Left ventricle myocardium superior (tissue), 1 donor: ENCODE measurements around the gene POLR3F. TPM values are rescaled to one million over a fixed set of nuclear protein-coding genes. Genes with fewer than 3 reads are reported as not detected.

Experiments
- ATAC-seq: fragments of 200-7000 bp; cut with Tn5 transposase; one replicate; pipeline ENCODE4 v1.9.1; 2020; ENCODE audit warnings: mild to moderate bottlenecking, moderate library complexity
- DNase-seq: peaks from one replicate; pipeline ENCODE4 v3.0.0-alpha.2; 2020
- intact Hi-C: fragments of 100-400 bp; cut with micrococcal nuclease; formaldehyde crosslinking; loops from one replicate; pipeline ENCODE4 v1.11.0; 2022
- long read RNA-seq: library from polyadenylated mRNA; unstranded; transcript quantifications from one replicate; pipeline ENCODE4 v2.0.0, GENCODE V29; 2021
- total RNA-seq: library from RNA; stranded (reverse); fragmentation: NEBNext Ultra II Directional; extraction: Animal tissue kit (Norgen Biotek cat#: 25700); gene quantifications from one replicate; pipeline ENCODE4 v1.2.1, GENCODE V29; 2021
- donor health status: DM: no; HTN: yes; CAD: no; lungs with severe emphysema.

POLR3F gene
- 9.9 TPM for total RNA-seq
- long read RNA-seq, transcript POLR3F-201 (9 exons, 2,416 nt): major isoform, 12 of 14 reads
- long read RNA-seq, partial matches to known transcripts: 1 of 14 reads
- long read RNA-seq, other reads (novel, unspliced or antisense): 1 of 14 reads

DNA sequence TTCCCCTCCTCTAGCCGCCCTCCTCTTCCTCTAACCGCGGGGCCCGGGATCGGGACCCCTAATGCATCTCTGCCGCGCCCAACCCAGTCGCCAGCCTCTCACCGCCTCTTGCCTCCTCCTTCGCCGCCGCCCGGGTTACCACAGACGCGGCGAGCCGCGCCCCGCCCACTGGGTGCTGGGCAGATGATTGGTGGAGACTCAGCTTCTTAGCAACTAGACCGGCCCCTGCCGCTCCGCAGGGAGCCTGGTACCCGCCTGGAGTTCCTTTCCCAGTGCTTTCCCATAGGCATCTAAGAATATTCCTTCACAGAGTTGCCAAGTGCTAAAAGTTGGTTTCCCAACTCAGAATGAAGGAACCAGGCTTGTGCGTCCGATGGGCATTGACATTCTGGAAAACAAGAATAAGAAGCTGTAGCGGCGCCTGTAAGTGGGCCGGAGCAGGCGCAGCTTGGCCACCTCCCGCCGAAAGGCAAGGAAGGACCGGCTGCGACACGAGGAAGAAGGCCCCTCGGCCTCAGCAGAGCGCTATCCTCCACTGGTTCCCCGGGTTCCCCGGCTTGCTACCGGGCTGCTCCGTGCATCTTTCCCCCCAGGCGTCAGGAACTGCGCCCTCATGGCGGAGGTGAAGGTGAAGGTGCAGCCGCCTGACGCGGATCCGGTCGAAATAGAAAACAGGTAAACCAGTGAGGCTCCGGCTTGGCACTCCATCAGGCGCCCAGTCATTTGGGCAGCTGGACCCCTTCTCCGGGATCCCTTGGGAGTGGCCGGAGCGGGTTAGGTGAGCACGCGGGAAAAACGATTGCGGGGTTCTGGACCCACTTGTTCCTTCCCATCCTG lies at the start of gene POLR3F, which contains the start of gene DZANK1:
Gene POLR3F, plus strand, starts transcription at position 497 of the 837 bp plus-strand sequence. Its CDS starts 117 bp downstream, at position 614.
Gene DZANK1, minus strand, starts transcription at position 137 of the 837 bp plus-strand sequence. CDS start 1,672 bp downstream, outside the sequence.
- intact Hi-C loops: no loop called here
- DNase-seq (peak; percentile 98), ATAC-seq (peak; percentile 100)

DNA sequence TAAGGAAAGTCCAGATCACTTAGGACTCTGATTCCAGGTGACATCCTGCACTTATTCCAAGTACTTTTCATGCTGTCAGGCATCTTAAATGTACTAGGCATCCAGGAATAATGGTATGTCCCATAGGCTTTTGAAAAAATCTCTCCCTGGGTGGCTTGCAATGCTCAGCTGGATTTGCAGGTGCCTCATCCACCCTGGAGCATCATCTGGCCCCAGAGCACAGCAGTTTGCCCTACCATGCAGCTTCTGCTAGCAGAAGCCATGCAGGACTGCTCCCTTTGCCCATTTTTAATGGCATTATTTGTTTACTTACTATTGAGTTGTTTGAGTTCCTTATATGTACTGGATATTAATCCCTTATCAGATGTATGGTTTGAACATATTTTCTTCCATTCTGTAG lies 45.6 kb upstream of the POLR3F start:
- DNase-seq (no peak), ATAC-seq (no peak)
- intact Hi-C loops: no loop called here

- no peak for DNase-seq
- intact Hi-C loops: no loop called here
- no peak for ATAC-seq
These were observed 40.0 kb upstream of the POLR3F start for GRCh38 chr20:18427214-18427613.

GRCh38 chr20:18428490-18429173 lies 38.6 kb upstream of the POLR3F start:
- intact Hi-C loops: no loop called here
- DNase-seq: peak; percentile 33
- peak; percentile 46 for ATAC-seq

DNA sequence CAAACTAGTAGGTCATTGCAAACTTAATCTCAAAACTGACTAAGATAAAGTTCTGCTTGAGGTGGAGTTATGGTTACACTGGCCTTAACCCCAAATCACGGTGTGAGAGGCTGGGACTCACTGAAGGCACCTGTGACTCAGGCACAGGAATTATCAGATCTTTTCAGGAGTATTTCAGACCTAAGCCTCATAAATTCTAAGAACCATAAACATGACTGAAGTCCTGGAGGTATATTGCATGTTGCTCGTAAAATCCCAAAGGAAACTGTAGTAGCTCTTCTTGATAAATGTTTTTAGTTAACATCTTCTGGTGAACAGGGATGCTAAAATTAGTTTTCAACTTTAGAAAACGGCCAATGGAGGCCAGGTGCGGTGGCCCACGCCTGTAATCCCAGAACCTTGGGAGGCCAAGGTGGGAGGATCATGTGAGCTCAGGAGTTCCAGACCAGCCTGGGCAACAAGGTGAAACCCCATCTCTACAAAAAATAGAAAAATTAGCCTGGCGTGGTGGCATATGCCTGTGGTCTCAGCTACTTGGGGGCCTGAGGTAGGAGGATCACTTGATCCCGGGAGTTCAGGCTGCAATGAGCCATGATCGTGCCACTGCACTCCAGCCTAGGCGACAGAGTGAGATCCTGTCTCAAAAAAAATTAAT lies 36.9 kb upstream of the POLR3F start:
- ATAC-seq (no peak), DNase-seq (no peak)
- intact Hi-C loops: no loop called here

- DNase-seq: no peak
- no peak for ATAC-seq
- intact Hi-C loops: no loop called here
These were observed 36.0 kb upstream of the POLR3F start for GRCh38 chr20:18431206-18431605.

- intact Hi-C loops: no loop called here
- no peak for DNase-seq
- ATAC-seq: no peak
These were observed 30.3 kb upstream of the POLR3F start for GRCh38 chr20:18436847-18437246.

- DNase-seq (no peak), ATAC-seq (no peak)
- intact Hi-C loops: no loop called here
These were observed 26.8 kb upstream of the POLR3F start for GRCh38 chr20:18440403-18440802.

DNA sequence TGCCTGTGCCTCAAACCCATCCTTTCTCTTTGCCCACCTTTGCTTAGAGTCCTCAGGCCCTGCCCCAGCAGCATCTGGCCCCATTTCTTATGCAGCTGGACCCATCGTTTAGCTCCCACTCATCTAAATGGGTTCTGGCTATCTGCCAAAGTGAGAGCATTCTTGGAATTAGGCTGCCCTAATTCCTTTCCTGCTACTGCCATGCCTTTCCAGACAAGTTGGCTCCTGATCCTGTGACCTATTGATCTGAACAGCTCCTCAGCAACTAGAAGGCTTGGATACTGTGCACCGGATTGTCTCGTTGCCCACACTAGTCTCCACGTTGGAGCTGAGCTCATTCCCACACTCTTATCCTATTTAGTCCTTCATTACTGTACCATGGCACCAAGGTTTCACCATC lies 23.3 kb upstream of the POLR3F start:
- no peak for DNase-seq
- intact Hi-C loops: no loop called here
- no peak for ATAC-seq

DNA sequence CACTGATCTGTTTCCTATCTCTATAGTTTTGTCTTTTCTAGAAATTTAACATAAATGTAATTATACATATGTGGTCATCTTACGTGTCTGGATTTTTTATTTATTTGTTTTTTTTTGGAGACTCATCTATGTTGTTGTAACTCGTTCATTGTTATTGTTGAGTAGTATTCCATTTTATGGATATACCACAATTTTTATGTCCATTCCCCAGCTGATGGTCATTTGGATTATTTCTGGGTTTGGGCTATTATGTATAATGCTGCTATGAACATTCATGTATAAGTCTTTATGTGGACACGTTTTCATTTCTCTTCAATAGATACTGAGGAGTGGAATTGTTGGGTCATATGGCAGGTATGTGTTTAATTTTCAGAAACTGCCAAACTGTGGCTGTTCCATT lies 10.6 kb upstream of the POLR3F start:
- ATAC-seq (no peak), DNase-seq (no peak)
- intact Hi-C loops: no loop called here

DNA sequence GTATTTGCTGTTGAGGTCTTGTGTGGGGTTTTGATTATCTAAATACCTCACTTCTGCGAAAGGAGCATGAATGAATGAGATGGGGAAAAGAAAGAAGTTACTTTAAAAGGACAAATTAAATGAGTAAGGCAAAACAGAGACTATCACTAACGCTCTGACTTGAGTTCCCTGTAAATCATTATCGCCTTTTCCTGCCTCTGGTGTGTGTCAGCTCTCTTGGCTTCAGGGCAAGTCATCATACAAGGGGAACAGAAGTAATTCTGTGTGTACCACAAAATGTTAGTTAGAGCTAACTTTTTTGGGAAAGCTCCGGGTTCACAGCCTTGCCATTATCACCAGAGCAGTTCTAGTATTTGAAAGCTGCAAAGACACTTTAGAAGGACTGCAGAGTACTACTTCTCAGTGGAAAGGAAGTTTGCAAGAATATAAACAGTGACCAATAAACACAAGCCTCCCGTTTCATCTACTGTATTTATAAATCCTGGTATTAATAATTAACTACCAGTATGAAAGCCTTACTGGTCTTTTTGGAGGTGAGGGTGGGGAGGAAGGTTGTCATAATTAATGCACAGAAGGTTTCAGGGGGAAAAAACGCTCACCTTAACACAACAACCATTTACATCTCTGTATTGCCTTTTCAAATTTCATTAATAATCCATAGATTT lies 1.5 kb upstream of the POLR3F start:
- DNase-seq (no peak), ATAC-seq (no peak)
- intact Hi-C loops: no loop called here

DNA sequence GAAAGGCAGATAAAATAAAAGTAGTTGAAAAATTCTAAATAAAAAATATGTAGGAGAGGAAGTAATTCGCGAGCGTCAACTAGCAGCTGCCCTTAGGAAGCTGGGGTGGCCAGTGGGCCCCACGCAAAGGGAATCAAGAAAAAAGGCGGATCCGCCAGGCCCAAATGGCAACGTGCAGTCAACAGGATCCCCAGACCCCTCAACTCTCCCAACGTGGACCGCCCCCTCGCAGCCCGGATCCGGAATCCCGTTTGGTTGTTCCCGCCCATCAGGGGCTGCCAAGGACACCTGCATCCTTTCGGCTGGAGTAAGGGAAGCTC lies 656 bp upstream of the POLR3F start:
- DNase-seq: no peak
- ATAC-seq: peak; percentile 78
- intact Hi-C loops: no loop called here

DNA sequence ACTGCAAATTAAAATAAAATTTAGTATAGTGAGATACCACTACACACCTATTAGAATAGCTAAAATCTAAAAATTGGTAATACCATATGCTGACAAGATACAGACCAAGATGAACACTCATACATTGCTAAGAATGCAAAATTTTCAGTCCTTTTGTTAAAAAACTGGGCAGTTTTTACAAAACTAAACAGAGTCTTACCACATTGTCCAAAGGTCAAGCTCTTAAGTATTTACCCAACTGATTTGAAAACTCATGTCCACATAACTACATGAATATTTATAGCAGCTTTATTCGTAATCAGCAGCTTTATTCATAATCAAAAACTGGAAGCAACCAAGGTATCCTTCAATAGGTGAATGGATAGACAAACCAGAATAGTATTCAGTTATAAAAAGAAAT lies 10.0 kb downstream of the POLR3F start:
- ATAC-seq (no peak), DNase-seq (no peak)
- intact Hi-C loops: no loop called here

GRCh38 chr20:18477821-18478220 lies 10.6 kb downstream of the POLR3F start:
- intact Hi-C loops: no loop called here
- DNase-seq: no peak
- ATAC-seq: no peak

- intact Hi-C loops: no loop called here
- ATAC-seq (no peak), DNase-seq (no peak)
These were observed 14.4 kb downstream of the POLR3F start for GRCh38 chr20:18481596-18481995.

- DNase-seq: no peak
- intact Hi-C loops: no loop called here
- ATAC-seq: no peak
These were observed 21.1 kb downstream of the POLR3F start for GRCh38 chr20:18488301-18488700.

- DNase-seq (no peak), ATAC-seq (no peak)
- intact Hi-C loops: no loop called here
These were observed 28.9 kb downstream of the POLR3F start for GRCh38 chr20:18496042-18496441.

GRCh38 chr20:18496740-18497592 lies 29.8 kb downstream of the POLR3F start, which contains the start of gene RBBP9:
Gene RBBP9 (minus strand): TSS chr20:18497225. CDS start chr20:18497167, 58 bp downstream.
- intact Hi-C loops: no loop called here
- peak; percentile 100 for ATAC-seq
- peak; percentile 93 for DNase-seq
